HAP-1 (cell line): ENCODE measurements around the gene GOPC.

ENCODE experiments used
- DNase-seq, 2 experiments: peaks; one replicate each; pipeline ENCODE4 v3.0.0-alpha.2; 2016 to 2020; ENCODE audit warnings: low spot score in 2 of 2
- H3K27me3 ChIP-seq: fragments of 250-450 bp; sonication (Bioruptor Pico); 2 replicates; pipeline ENCODE4 v1.5.1; 2020; ENCODE audit warnings: low read depth, mild to moderate bottlenecking, moderate library complexity
- H3K36me3 ChIP-seq: fragments of 250-450 bp; sonication (Bioruptor Pico); replicated peaks from 2 replicates; pipeline ENCODE4 v1.5.1; 2020; ENCODE audit warnings: mild to moderate bottlenecking
- H3K4me1 ChIP-seq: fragments of 250-450 bp; sonication (Bioruptor Pico); 2 replicates; pipeline ENCODE4 v1.5.1; 2020; ENCODE audit warnings: mild to moderate bottlenecking
- H3K4me3 ChIP-seq: fragments of 250-450 bp; sonication (Bioruptor Pico); 2 replicates; pipeline ENCODE4 v1.5.1; 2020; ENCODE audit warnings: mild to moderate bottlenecking, moderate library complexity
- H3K9me3 ChIP-seq: fragments of 250-450 bp; sonication (Bioruptor Pico); 2 replicates; pipeline ENCODE4 v1.5.1; 2020; ENCODE audit warnings: mild to moderate bottlenecking, moderate library complexity
- in situ Hi-C: fragments of 300-500 bp; cut with MboI; formaldehyde crosslinking; loops from 3 replicates; pipeline ENCODE4 v1.14.3; 2020; ENCODE audit warnings: low sequenced_read_pairs, inconsistent platforms, mixed read lengths

The GOPC gene

GRCh38 chr6:117550078-117550600 lies 52.2 kb downstream of the GOPC start:
- Histone ChIP-seq H3K4me1 (peaks cover 13% of the 10 kb centered on the region), H3K9me3 (no peaks in the 10 kb centered on the region), H3K27me3 (no peaks in the 10 kb centered on the region), H3K36me3 (peaks cover 12% of the 10 kb centered on the region), H3K4me3 (no peak overlapping the region)
- in situ Hi-C loops, result loop anchor here (5.0 kb wide), 1 partner anchor 98 kb away; no protein-coding TSS in a partner anchor
- DNase-seq, result no peak

- Histone ChIP-seq H3K27me3 (no peaks in the 10 kb centered on the region), H3K9me3 (no peaks in the 10 kb centered on the region), H3K4me3 (no peak overlapping the region), H3K36me3 (peaks cover 12% of the 10 kb centered on the region), H3K4me1 (peaks cover 13% of the 10 kb centered on the region)
- in situ Hi-C loops, result loop anchor here (5.0 kb wide), 1 partner anchor 97 kb away; no protein-coding TSS in a partner anchor
- DNase-seq, result no peak
Observed at GRCh38 chr6:117549611-117550010, 52.7 kb downstream of the GOPC start.

- DNase-seq, result no peak
- no peaks in the 10 kb centered on the region for H3K9me3 ChIP-seq
- in situ Hi-C loops, result no loop called here
- H3K4me3 ChIP-seq, result no peak overlapping the region
- peaks cover 10% of the 10 kb centered on the region for H3K4me1 ChIP-seq
- peaks cover 12% of the 10 kb centered on the region for H3K36me3 ChIP-seq
- H3K27me3 ChIP-seq, result no peaks in the 10 kb centered on the region
Observed at GRCh38 chr6:117548797-117549301, 53.5 kb downstream of the GOPC start.

GRCh38 chr6:117547688-117548621 lies 54.4 kb downstream of the GOPC start:
- in situ Hi-C loops, result no loop called here
- Histone ChIP-seq H3K4me3 (no peak overlapping the region), H3K9me3 (no peaks in the 10 kb centered on the region), H3K27me3 (no peaks in the 10 kb centered on the region), H3K4me1 (peaks cover 3% of the 10 kb centered on the region; the same call in 1 of the 2 replicates), H3K36me3 (peaks cover 12% of the 10 kb centered on the region)
- no peak for DNase-seq

- Histone ChIP-seq H3K27me3 (no peaks in the 10 kb centered on the region), H3K4me1 (peaks cover 3% of the 10 kb centered on the region; the same call in 1 of the 2 replicates)
Observed at GRCh38 chr6:117546674-117547073, 55.6 kb downstream of the GOPC start.

GRCh38 chr6:117545161-117545595 lies 57.1 kb downstream of the GOPC start:
- no peaks in the 10 kb centered on the region for H3K27me3 ChIP-seq
- H3K36me3 ChIP-seq, result peaks cover 29% of the 10 kb centered on the region
- DNase-seq, result no peak
- in situ Hi-C loops, result no loop called here
- peaks cover 3% of the 10 kb centered on the region; the same call in 1 of the 2 replicates for H3K4me1 ChIP-seq
- no peaks in the 10 kb centered on the region for H3K9me3 ChIP-seq
- no peak overlapping the region for H3K4me3 ChIP-seq

More at GRCh38 chr6:117546674-117547073, 55.6 kb downstream of the GOPC start:
- DNase-seq, result no peak
- Histone ChIP-seq H3K36me3 (peaks cover 15% of the 10 kb centered on the region), H3K9me3 (no peaks in the 10 kb centered on the region), H3K4me3 (no peak overlapping the region)
- in situ Hi-C loops, result no loop called here

GRCh38 chr6:117544716-117545115 lies 57.6 kb downstream of the GOPC start:
- Histone ChIP-seq H3K36me3 (peaks cover 31% of the 10 kb centered on the region), H3K4me1 (no peaks in the 10 kb centered on the region), H3K4me3 (no peak overlapping the region), H3K27me3 (no peaks in the 10 kb centered on the region), H3K9me3 (no peaks in the 10 kb centered on the region)
- DNase-seq, result no peak
- in situ Hi-C loops, result no loop called here

- Histone ChIP-seq H3K27me3 (no peaks in the 10 kb centered on the region), H3K4me1 (no peaks in the 10 kb centered on the region), H3K36me3 (peaks cover 27% of the 10 kb centered on the region), H3K4me3 (no peak overlapping the region), H3K9me3 (no peaks in the 10 kb centered on the region)
- in situ Hi-C loops, result no loop called here
- no peak for DNase-seq
Observed at GRCh38 chr6:117542493-117542892, 59.8 kb downstream of the GOPC start.

- Histone ChIP-seq H3K36me3 (peaks cover 20% of the 10 kb centered on the region), H3K4me3 (no peak overlapping the region), H3K27me3 (no peaks in the 10 kb centered on the region), H3K9me3 (no peaks in the 10 kb centered on the region), H3K4me1 (peaks cover 4% of the 10 kb centered on the region; the same call in 1 of the 2 replicates)
- in situ Hi-C loops, result no loop called here
- DNase-seq, result no peak
Observed at GRCh38 chr6:117540670-117541069, 61.6 kb downstream of the GOPC start.

GRCh38 chr6:117538615-117539014 lies 63.7 kb downstream of the GOPC start:
- no peak overlapping the region for H3K4me3 ChIP-seq
- H3K36me3 ChIP-seq, result peaks cover 19% of the 10 kb centered on the region
- in situ Hi-C loops, result no loop called here

GRCh38 chr6:117536317-117536716 lies 66.0 kb downstream of the GOPC start:
- in situ Hi-C loops, result no loop called here
- Histone ChIP-seq H3K4me1 (peaks cover 24% of the 10 kb centered on the region), H3K36me3 (peaks cover 13% of the 10 kb centered on the region), H3K9me3 (no peaks in the 10 kb centered on the region), H3K4me3 (no peak overlapping the region), H3K27me3 (no peaks in the 10 kb centered on the region)
- no peak for DNase-seq

More at GRCh38 chr6:117538615-117539014, 63.7 kb downstream of the GOPC start:
- Histone ChIP-seq H3K9me3 (no peaks in the 10 kb centered on the region), H3K27me3 (no peaks in the 10 kb centered on the region), H3K4me1 (peaks cover 11% of the 10 kb centered on the region)
- DNase-seq, result no peak

GRCh38 chr6:117534974-117535373 lies 67.3 kb downstream of the GOPC start:
- DNase-seq, result no peak
- Histone ChIP-seq H3K4me3 (no peak overlapping the region), H3K27me3 (no peaks in the 10 kb centered on the region), H3K36me3 (no peaks in the 10 kb centered on the region; the same call in 1 of the 2 replicates), H3K9me3 (no peaks in the 10 kb centered on the region), H3K4me1 (peaks cover 24% of the 10 kb centered on the region)
- in situ Hi-C loops, result no loop called here

- no peaks in the 10 kb centered on the region; the same call in 1 of the 2 replicates for H3K36me3 ChIP-seq
- in situ Hi-C loops, result no loop called here
- H3K4me3 ChIP-seq, result no peak overlapping the region
- H3K4me1 ChIP-seq, result peaks cover 29% of the 10 kb centered on the region
- no peak for DNase-seq
- H3K27me3 ChIP-seq, result no peaks in the 10 kb centered on the region
- no peaks in the 10 kb centered on the region for H3K9me3 ChIP-seq
Observed at GRCh38 chr6:117533775-117534174, 68.5 kb downstream of the GOPC start.
